GM18861 (cell line): ENCODE measurements around the gene DHRS9.
"Not testable (repeated sequence)": the region's sequence is repeated elsewhere in the genome, so short reads cannot be mapped to it uniquely, and the experiment has no call there.

Experiments used
- ATAC-seq: cut with Tn5 transposase; IDR thresholded peaks from one replicate; pipeline ENCODE4 v1.9.1; 2021; ENCODE audit not compliant: unreplicated experiment

Gene DHRS9

DNA sequence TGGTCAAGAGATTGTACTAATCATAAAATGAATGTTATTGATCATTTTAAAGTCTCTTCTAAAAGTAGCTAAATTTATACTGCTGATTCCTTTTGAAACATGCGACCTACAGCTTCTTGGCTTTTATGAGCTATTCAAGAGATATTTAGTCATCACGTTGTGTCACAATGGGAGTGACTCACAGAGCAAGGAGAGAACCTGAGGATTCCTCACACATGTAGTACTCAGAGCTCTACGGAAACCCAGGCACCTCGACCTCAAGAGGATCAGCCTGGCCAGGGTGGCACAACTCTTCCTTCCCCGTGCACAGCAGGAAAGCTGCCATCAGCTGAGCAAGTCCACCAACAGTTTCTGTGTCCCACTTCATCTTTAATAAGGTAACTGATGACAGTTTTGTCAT, at the start of gene DHRS9:
Gene DHRS9 (plus strand): TSS at position 223 of the 400 bp plus-strand sequence. CDS start 12,019 bp downstream, outside the sequence.
- ATAC-seq = no peak

DNA sequence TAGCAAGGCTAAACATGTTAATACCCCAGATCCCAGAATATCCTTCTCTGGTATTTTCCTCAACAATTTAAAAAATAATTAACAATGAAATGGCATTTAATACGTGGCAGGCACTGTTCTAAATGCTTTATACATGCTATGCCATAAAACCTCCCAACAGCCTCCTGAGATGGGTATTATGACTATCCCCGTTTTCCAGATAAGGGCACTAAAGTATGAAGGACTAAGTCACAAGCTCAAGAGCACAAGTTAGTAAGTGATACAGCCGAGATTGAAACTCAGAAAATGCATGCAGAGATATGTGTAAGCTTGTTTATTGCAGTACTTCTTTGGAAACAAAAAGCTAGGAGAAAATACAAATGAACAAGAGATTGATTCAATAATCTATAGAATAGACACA, 46.2 kb upstream of the DHRS9 start:
- ATAC-seq = no peak

DNA sequence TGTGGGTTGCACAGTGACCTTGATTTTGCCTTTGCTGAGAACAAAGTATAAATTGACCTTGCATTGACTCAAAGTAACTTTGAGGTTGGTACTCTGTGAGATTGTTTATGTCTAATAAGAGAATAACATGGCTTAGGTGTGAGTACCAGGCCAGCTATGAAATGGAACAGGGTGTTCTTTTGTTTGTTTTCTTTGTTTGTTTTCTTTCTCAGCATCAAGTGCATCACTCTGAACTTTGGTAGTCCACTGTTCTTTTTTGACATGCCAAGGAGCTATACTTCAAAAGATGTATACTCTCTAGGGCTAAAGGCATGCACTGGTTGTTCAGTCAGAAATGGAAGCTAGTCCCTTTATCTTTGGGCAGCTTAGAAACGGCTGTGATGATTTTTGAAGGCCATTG, 43.3 kb upstream of the DHRS9 start:
- ATAC-seq = no peak

DNA sequence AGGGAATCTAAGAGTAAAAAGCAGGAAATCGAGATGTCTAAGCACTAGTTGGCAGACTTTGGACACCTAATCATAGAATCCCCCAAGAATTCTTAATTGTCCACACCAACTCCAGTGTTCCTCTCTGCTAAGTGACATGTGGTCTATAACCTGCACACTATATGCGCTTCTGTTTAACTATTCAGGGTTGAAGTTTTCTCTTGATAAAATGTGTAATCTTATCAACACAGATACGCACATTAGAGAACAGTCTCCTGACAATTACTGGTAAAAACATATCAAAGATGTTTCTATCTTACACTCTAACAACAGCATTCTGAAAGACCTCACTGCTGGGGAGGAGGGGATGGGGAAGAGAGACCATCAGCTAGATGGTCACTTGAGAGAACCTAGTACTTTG, 42.1 kb upstream of the DHRS9 start:
- ATAC-seq = no peak

DNA sequence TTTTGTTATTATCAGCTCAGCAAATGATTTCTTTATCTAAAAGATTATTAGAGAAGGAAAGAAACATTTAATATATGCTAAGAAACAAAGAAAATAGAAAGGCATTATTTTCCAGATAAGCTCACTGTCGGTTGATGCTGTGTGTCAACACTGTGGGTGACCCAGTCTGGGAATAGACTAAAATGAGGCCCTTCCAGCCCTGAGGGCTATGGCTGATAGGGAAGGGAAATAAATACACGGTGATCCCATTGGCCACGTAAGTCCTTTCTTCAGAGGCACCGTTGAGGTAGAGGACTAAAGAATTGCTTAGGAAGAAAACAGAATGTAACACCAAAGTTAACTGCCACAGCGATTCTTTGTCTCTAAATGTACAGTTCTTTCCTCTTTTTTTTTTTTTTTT, 40.0 kb upstream of the DHRS9 start:
- ATAC-seq = no peak

DNA sequence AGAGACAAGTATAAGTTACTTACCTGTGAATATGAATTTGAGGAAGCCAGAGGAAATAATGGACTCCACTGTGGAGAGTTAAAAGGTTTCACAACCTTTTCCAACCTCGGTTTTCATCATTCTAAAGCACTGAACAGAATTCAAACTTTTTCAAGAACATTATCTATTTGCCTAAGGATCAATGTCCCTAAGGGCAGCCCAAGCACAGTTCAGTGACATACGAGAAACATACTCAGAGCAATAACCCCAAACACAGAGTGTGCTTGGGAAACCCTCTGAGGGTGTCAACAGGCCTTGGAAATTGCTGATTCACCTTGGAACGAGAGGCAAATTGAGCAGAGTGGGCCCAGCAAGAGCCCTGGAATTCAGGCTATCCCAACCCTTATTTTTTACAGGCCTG, 38.2 kb upstream of the DHRS9 start, which contains the start of gene ABCB11:
Gene ABCB11 (minus strand): TSS at position 123 of the 400 bp plus-strand sequence. CDS start 13,199 bp downstream, outside the sequence.
- ATAC-seq = no peak

DNA sequence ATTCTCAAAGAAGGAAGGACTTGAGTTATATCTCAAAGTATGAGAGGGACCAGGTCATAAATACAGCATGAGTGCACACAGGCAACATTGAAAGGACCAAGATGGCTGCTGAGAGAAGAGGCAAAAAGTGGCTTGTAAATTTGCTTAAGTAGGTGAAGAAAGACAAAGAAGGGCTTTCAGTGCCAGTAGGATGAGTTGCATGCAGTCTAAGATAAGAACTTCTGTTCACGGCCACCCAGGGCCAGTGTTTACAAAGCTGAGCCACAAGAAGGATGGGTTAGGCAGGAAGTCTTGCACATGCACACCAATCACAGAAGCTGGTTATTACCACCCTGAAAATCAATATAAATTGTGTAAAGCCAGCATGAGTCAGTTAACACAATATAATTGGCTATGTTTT, 35.1 kb upstream of the DHRS9 start:
- ATAC-seq = no peak

DNA sequence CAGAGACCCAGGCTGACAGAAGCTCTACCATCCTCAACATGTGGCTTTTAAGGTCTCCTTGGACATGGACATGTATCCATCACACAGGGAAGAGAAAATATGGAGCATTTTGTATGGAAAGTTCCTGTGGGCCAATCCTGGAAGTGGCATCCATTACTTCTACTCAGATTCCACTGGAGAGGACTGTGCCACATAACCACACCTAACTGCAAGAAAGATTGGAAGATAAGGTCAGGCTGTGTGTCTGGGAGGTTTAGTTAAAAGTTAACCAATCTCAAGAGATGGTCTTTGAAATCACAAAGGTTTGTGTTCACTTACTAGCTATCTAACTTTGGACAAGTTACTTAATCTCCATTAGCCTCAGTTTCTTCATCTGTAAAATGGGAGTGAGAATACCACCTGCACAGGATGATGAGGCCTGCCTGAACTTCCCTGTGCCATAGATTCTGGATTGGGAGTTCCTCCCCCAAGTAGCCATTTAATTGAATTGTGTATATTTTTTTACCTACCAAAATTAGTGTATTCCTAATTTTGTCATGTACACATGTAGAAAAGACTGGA, 34.3 kb upstream of the DHRS9 start:
- no peak for ATAC-seq

DNA sequence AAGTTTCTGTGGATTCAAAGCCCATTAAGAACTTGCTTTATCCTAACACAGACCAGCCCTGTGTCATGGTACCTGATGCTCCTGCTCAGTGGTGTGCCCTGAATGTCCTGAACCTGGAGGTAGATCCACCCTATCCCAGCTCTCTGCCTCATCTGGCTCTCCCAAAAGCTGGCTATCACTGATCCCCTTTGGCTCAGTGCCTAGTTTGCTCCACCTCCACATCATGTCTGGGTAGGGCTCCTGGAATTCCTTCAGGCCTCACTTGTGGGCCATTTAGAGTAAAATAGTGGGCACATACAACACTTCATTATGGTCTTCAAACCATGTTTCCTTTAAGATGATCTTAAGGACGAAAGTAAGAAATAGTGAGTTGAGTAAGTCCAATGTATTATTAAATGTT, 33.5 kb upstream of the DHRS9 start:
- no peak for ATAC-seq

DNA sequence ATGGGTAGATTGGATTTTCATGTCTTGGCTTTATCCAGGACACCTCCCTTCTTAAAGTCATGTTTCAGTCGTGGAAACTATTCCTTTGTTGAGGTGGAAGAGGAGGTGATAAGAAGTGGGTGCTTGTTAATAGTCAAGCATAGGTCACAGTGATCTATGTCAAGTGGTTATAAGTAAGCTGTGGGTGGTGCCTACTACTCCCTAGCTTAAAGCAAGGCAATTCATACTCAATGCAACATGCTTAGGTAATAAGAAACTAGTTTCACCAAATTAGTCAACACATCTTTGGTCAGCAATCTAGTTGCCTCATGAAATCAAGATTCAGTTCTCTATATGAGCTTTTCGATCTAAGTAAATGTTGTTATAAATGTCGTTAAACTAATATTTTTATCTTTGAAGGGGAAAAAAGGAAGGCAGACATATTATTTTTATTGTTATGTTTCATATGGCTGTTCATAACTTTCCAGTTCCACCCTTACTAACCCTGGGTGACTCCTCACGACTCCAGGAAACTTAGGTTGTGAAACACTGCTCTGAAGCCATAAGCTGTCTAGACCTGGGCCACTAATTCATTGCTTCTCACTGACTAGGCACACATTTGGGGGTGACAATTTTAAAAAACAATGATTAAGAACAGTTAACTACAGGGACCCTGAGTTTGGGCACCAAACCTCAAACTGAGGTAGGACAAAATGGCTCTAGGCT, 32.5 kb upstream of the DHRS9 start:
- ATAC-seq = peak; percentile 71

DNA sequence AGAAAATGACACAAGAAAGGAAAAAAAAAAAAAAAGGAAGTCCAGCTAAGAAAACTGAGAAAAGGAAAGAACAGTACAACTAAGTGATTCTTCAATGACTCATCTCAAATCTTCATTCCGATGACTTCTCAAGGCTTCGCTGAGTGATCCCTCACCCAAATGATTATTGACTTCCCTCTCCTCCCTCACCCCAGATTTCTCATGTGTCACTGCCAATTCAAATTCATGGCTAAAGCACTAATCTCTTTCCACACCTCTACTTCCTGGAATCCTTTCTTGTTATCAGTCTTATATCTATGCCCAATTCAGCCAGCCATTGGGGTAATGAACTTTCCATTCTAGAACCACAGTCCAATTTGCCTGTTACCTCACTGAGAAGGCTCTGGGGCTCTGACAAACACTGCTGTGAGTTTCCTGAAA, 31.0 kb upstream of the DHRS9 start:
- peak; percentile 62 for ATAC-seq

DNA sequence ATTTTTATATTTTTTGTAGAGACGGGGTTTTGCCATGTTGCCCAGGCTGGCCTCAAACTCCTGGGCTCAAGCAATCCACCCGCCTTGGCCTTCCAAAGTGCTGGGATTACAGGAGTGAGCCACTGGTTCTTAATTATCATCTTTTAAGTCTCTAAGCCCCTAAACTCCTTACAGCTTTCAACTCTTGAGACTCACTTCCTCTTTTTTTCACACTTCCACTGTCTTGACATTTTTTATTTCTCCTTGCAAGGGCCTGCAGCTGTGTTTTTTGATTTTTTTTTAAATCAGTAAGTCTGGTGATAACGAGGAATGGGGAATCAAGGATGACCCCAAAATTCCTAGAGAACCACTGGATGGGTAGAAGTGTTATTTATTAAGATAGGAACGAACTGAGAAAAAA, 29.7 kb upstream of the DHRS9 start:
- ATAC-seq = peak; percentile 26

DNA sequence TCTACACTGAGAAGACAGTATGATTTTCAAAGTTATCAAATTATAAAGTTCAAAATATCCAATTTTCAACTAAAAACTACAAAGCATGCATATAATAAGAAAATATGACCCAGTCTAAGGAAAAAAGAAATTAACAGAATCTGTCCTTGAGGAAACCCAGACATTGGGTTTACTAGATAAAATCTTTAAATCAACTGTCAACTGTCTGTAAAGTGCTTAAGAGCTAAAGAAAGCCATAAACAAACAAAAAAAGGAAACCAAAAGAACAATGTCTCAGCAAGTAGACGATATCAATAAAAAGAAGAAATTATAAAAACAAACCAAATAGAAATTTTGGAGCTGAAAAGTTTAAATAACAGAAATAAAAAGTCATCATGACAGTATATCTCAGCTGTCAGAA, 27.8 kb upstream of the DHRS9 start:
- ATAC-seq = no peak

DNA sequence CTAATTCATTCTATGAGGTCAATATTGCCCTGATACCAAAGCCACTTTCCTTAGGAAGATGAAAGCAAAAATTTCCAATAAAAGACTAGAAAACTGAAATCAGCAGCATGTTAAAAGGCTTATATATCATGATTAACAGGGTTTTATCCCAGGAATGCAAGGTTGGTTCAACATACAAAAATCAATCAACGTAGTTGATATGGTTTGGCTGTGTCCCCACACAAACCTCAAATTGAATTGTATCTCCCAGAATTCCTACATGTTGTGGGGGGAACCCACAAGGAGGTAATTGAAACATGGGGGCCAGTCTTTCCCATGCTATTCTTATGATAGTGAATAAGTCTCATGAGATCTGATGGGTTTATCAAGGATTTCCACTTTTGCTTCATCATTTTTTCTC, 26.5 kb upstream of the DHRS9 start:
- ATAC-seq = no peak

DNA sequence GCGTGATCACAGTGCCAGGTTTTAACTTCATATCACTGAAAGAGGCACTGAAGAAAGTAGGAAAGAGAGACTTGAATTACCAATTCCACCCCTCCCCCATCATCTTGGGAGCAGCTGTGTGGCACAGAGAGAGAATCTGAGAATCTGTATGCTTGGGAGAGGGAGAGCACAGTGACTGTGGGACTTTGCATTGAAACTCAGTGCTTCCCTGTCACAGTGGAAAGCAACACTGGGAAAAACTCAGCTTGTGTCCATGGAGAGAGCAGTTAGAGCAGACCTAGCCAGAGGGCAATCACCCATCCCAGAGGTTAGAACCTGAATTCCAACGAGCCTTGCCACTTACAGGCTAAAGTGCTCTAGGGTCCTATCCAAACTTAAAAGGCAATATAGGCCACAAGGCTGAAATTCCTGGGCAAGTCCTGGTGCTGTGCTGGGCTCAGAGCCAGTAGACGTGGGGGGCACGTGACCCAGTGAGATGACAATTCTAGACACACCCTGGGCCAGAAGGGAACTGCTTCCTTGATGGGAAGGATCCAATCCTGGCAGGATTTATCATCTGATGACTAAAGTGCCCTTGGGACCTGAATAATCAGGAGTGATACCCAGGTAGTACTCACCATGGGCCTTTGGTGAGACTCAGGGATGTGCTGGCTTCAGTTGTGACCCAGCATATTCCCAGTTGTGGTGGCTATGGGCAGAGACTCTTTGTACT, 22.8 kb upstream of the DHRS9 start:
- ATAC-seq = no peak

DNA sequence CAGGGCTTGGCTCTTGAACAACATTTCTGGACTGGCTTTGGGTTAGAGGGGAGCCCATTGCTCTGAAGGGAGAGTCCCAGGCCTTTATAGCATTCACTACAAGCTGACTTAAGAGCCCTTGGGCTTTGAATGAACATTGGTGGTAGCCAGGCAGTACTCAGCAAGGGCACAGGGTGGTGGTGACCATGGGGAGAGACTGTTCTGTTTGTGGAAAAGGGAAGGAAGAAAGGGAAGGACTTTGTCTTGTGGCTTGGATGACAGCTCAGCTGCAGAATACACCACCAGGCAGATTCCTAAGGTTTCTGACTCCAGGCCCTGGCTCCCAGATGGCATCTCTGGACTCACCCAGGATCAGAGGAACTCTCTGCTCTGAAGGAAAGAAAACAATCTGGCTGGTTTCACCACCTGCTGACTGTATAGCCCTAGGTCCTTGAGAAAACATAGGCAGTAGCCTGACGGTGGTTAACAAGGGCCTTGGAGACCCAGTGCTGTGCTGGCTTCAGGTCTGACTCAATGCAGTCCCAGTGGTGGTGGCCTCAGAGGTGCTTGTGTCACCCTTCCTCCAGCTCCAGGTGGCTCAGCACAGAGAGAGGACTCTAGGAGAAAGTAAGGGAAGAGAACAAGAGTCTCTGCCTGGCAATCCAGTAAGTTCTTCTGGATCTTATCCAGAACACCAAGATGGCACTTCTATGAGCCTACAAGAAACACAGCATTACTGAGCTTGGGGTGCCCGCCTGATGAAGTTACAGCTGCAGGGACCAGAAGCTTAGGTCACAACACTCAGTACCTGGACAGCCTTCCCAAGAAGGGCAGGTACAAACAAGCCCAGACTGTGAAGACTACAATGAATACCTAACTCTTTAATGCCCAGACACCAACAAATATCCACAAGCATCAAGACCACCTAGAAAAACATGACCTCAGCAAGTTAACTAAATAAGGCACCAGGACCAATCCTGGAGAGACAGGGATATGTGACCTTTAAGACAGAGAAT, 21.8 kb upstream of the DHRS9 start:
- ATAC-seq = no peak

DNA sequence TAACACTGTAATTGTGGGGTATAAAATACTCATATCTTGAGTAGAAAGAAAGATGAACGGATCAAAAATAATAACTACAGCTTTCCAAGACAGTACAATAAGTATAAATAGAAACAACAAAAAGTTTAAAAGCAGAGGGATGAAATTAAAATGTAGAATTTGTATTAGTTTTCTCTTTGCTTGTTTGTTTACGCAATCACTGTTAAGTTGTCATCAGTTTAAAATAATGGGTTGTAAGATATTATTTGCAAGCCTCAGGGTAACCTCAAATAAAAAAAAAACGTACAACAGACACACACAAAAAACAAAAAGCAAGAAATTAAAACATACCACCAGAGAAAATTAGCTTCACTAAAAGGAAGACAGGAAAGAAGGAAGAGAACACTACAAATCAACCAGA, 20.2 kb upstream of the DHRS9 start:
- no peak for ATAC-seq

DNA sequence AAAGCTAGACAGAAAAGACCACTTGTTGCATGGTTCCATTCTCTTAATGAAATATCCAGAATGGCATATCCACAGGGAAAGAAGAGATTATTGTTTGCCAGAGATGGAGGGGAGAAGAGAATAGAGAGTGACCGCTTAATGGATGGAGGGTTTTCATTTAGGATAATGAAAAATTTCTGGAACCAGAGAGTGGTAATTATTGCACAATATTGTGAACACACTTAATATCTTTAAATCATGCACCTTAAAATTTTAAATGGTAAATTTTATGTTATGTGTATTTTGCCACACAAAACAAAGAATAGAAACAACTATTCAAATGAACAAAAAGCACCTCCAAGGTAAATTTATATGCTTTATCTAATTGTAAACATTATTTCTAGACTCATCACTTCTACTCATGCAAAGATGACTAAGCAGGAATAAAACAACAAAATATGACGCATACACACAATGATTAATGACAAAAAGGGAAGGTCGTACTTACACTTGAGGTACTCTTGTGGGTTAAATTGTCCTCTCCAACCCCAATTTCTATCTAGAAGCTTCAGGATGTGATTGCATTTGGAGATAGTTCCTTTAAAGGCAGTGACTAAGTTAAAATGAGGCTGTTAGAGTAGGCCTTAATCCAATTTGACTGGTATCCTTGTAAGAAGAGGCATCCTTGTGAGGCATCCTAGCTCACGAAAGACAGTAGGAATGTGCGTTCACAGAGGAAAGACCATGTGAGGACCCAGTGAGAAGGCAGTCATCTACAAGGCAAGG, 18.7 kb upstream of the DHRS9 start:
- ATAC-seq = no peak

DNA sequence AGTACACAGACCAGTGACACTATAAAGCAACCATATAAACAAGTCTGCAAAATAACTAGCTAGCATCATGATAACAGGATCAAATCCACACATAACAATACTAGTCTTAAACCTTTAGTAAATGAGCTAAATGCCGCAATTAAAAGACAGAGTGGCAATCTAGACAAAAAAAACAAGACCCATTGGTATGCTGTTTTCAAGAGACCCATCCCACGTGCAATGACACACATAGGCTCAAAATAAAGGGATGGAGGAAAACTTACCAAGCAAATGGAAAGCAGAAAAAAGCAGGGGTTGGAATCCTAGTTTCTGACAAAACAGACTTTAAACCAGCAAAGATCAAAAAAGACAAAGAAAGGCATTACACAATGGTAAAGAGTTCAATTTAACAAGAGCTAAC, 14.8 kb upstream of the DHRS9 start:
- ATAC-seq = not testable (repeated sequence)

DNA sequence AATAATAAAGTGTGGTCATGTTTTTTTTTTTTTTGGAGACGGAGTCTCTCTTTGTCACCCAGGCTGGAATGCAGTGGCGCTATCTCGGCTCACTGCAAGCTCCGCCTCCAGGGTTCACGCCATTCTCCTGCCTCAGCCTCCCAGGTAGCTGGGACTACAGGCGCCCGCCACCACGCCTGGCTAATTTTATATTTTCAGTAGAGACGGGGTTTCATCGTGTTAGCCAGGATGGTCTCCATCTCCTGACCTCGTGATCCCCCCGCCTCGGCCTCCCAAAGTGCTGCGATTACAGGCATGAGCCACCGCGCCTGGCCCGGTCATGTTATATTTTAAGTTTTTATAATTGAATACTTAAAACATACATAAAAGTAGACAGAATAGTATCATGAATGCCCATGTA, 5.2 kb upstream of the DHRS9 start:
- not testable (repeated sequence) for ATAC-seq
